Measurements from ENCODE around the gene YARS1.

GRCh38 chr1:32784817-32785216, 32.3 kb downstream of the YARS1 start:
- no peak for TF ChIP-seq CTCF (optimal IDR thresholded peaks at IDR 0.05 in 1 of 3, IDR thresholded peaks at IDR 0.05 in 1 of 3, conservative IDR thresholded peaks at IDR 0.05 in 1 of 3; ENCODE audit: extremely low read depth in 1 of 3, insufficient read depth in 2 of 3, low read length in 3 of 3)
- TF ChIP-seq EZH2 (IDR thresholded peaks at IDR 0.05; ENCODE audit: low read length) = no peak
